HG03558 (cell line): ENCODE results near the gene FLACC1.
A peak's percentile ranks its signal among the peaks of the same experiment; 100 is the strongest.

ENCODE experiments used
- ATAC-seq: cut with Tn5 transposase; IDR thresholded peaks from one replicate; pipeline ENCODE4 v1.9.1; 2021; ENCODE audit warnings: moderate number of reproducible peaks; ENCODE audit not compliant: unreplicated experiment; ENCODE audit errors: extremely low read depth

The FLACC1 gene

DNA sequence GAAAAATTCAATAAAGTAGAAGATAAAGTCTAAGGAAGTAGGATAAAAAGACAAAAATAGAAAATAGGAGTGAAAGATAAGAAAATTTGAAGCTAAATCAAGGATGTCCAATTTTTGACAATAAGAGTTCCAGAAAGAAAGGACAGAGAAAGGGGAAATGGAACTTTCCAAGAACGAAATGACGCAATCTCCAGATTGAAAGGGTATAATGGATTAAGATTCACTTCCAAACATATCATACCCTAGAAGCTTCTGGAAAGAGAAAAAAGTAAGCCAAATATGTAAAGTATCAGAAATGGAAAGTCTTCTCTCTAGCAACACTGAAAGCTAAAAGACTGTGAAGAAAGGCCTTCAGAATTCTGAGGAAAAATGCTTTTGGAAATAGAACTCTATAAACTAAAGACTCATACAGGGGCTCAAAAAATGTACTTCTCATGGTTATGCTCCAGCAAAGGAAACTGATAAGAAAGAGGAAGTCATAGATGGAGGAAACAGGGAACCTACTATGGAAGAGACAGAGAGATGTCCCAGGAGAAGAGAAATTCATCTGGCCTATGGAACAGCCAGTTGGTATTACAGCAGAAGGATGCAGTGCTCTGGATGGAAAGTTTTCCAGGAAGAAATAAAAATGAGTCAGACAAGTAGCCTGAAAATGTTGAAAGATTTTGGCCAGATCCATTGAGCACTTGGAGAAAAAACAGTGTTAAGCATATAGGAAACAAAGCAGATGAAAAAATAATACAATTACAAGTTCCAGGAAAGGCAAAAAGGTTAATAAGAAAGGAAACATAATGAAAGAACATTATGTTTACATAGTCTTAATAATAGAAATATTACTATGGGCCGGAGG, 76.7 kb downstream of the FLACC1 start:
- ATAC-seq, result no peak

DNA sequence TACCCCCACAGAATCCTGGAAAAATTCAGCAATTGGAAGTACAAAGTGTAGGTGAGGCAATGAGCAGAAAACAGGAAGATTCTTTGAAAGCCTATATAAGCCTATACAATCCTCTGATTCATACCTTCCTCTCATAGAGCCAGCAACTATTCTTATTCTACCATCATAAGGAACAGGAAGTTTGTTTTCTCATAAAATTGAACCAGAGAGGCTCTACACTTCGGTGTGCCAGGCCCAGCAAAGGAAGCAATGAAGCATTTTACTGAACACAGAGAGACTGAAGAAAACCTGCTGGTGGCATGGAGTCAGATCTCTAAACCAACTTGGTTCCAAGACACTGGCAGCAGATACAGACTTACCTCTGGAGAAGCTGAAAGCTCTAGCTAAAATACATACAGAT, 78.1 kb downstream of the FLACC1 start:
- ATAC-seq, result no peak

DNA sequence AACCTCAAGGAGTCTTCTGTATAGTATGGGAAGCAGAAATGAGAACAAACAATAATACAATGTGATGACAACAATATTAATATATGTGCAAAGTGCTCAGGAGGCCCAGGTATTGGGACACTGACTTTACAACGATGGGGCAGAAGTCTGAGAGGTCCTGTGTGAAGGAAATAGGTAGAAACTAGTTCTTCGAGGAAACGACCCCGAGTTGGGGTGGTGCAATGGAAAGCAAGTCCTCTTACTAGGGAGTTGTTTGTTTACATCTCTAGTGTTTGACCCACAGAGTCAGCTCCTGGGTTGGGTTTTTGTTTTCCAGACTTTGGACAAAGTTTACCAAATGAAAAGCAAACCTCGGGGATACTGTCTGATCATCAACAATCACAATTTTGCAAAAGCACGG, 80.6 kb downstream of the FLACC1 start:
- ATAC-seq, result no peak

DNA sequence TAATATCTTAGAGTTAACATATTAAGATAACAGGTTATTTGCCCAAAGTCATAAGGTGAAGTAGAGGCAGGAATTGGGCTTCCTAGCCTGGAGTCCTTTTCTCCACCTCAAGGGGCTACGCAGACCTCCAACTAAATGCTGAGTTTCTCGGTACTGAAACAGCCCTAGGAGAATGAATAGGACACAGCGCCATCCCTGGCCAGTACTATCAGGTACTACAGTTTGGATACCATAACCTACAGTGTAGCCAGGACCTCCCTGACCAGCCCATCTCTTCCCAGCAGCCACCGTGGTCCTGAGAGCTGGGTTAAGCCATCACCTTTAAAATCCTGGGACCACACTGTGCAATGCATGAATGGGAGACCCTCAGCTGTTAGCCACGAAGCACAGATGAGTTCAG, 81.2 kb downstream of the FLACC1 start:
- ATAC-seq, result no peak

DNA sequence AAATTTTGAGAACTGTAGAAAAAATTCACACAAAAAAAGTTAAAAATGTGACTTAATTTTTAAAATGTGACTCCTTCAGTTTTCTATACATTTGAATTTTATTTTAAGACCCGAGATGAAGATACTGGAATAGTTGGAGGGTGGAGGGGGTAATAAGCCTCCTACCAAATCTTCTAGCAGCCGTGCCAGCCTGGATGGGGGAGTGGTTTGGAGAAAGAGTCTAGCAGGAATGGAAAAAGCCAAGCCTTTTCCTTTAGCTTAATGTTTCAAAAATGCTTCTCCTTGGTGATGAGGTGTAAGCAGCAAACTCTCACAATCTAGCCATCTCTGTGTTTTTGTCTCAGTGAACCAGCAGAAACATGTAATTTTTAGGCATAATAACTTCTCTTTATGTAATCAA, 82.1 kb downstream of the FLACC1 start:
- ATAC-seq, result no peak

DNA sequence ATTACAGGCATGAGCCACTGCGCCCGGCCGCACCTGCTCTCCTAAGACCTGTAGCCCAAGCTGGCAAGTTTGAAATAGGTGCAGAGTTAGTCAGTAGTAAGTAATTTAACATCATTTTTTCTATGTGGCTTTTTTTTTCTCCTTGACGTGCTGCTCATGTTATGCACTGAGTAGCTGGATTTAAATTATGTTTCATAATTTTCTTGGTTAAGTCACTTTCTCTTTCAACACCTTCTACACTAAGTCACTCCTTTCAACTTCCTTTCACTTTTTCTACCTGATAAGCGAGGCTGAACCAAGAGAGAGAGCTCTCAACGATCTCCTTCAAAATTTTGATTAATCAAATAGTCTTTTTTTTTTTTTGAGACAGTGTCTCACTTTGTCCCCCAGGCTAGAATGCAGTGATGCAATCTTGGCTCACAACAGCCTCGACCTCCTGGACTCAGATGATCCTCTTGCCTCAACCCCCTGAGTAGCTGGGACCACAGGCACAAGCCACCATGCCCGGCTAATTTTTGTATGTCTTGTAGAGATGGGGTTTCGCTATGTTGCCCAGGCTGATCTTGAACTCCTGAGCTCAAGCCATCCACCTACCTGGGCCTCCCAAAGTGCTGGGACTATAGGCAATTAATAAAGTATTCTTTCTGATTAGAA, 83.7 kb downstream of the FLACC1 start:
- ATAC-seq, result no peak

DNA sequence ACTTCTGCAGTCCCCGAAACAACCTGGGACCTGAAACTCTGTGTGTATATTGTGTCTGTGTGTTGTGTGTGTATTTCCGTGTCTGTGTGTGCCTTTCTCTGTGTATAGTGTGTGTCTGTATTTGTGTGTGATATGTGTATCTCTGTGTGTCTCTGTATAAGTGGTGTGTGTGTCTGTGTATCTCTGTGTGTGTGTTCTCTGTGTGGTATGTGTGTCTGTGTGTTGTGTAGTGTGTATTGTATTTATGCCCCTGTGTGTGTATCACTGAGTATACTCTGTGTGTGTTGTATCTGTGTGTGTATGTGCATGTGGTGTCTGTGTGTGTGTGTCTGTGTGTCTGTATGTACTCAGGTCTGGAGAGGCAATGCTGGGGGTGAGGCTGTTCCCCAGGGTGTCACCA, 85.2 kb downstream of the FLACC1 start:
- ATAC-seq, result no peak

DNA sequence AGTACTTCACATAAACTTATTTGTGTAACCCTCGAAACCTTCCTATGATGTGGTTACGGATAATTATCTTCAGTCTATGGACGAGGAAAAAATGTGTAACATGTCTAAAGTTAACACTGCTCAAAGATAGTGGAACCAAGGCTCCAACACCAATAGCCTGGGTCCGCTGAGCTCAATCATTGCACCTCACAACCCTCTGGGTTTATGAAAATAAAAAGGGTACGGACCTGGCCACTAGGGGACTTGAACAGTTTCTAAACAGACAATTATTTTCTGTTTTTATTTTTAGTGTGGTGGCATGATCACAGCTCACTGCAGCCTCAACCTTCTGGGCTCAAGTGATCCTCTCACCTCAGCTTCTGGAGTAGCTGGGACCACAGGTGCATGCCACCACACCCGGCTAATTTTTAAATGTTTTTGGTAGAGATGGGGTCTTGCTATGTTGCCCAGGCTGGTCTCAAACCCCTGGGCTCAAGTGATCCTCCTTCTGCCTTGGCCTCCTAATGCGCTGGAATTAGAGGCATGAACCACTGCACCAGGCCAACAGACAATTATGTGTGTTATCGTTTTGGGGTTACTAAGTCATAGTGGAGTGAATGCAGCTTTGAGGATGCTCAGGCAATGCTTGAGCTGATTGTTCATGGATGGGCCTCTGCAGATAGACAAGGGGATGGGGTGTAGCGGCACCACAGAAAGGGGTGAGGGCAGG, 86.7 kb downstream of the FLACC1 start:
- ATAC-seq, result no peak

DNA sequence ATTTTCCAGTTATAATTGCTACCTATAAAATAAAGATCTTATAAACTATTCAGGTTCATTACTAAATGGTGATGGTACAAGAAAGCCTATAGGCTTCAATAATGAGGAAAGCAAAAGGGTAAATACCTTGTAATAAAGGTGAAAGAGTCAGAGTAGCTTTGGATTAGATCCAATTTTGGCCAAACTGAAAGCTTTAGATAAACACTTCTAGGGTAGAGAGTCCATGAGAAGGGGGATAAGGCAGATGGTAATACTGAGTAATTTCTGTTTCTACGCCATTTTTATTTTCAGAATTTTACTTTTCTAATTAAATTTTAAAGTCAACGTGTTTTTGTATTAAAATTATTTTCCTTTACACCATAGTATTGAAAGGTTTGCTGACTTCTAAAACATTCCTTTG, 87.4 kb downstream of the FLACC1 start:
- no peak for ATAC-seq

DNA sequence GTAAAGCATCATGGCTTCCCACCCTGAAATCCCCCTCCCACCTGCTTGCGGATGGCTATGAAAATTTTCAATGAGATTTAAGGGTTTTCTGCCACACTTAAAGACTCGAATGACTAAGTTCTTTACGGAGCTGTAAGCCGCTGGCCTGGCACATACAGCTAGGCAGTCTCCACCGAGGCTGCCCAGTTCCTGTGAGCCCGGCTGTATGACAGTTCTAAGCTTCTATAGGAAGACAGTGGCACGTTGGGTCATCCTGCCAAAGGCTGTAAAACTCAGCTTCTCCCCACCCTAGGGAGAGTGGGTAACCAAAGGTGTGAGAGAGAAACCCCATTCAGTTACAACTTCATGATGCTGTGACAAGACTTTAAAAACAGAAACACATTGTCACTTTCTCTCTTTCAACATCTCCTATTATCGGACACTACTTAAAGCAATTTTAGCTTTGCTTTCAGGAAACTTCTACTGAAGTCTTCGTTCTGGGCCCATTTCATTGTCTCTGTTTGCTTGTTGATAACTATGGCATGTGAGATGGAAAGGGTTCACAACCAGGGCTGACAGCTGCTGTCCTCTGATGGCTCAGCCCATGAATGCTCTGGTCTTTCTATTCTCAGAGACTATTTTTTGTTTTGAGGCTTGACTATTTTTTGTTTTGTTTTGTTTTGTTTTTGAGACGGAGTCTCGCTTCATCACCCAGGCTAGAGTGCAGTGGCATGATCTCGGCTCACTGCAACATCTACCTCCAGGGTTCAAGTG, 89.7 kb downstream of the FLACC1 start:
- no peak for ATAC-seq

DNA sequence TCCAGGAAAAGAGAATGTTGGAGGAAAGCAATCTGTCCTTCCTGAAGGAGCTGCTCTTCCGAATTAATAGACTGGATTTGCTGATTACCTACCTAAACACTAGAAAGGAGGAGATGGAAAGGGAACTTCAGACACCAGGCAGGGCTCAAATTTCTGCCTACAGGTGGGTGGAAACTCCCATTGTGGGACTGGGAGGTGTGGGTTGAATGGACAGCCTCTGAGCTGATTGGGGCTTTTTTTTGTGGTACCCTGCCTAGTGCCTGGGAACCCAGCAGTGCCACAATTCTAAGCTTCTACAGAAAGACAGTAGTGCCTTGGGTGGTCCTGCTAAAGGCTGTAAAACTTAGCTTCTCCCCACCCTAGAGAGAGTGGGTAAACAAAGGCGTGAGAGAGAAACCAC, 90.5 kb downstream of the FLACC1 start:
- no peak for ATAC-seq

DNA sequence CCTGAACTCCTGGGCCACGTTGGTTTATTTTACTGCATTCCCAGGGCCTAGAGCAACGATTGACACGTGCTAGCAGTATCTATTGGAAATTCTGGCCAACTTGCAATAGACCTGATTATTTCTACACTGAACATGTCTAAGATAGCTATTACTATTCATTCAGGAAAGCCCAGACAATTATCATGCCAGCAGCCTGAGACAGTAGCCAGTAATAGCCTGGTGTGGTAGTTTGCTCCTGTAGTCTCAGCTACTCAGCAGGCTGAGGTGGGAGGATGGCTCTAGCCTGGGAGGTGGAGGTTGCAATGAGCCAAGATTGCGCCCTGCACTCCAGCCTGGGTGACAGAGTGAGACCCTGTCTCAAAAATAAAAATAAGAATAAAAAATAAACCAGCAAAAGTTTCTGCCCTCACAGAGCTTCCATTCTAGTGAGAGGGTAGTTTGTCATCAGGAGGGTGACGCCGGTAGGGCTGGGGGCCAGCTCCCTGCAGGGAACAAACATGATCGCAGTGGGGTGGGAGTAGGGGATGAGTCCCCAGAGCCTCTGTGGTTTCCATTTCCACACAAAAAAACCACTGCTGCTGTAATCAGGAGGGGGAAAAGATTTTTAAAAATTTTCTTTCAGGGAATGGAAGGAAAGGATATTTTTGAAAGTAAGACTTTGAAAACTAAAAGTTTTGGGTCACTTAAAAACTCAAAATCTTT, 92.5 kb downstream of the FLACC1 start:
- ATAC-seq, result no peak

DNA sequence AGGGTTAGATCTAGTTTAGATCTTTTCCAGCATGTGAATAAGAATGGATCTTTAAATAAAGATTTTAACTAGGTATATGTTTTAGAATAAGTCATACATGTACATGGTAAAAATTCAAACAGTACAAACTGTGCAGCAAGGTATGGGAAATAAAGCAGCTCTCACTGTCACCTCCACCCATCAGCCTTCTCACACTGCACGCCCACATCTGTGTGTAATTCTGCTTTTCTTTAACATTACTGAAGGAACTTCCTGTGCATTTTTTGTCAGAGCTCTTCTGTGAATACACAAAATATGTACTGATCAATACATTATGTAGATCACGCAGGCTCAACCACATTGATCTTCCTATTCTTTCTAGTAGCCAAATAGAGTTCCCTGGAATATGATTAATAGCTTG, 93.4 kb downstream of the FLACC1 start:
- ATAC-seq, result no peak

DNA sequence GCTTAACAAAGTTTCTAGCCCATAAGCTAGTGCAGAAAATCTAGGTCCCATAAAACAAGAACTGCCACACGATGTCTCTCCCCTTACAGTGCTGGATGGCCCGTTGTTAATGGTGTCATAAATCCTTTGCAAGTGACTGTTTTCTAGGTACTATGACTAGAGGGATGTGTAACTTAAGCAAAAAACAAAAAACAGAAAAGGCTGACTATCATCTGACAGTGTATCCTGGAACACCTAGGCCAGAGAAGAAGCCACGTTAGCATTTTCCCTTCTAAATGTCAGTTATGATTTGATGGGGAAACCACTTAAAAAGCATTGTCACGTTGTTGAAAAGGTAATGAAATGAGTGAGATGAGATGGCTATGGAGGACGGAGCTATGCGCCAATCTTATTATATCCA, 94.4 kb downstream of the FLACC1 start:
- ATAC-seq, result no peak

DNA sequence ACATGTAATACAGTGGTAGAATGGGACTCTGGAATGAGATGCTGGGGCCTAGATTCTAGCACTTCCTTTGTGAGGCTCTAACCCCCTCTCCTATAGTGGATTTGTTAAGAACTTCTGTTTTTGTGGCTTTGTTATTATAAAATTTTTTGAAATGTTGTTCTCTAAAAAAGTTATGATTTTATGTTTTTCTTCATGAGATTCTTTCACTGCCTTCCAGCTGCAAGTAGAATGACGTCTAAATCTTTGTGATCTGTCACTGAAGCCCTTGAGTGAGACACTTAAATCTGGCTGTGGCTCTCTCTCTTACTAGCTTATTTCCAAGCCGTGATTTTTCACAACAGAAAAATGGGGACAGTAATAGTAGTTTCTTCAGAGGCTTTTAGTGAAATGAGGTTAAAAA, 95.2 kb downstream of the FLACC1 start:
- ATAC-seq, result no peak

DNA sequence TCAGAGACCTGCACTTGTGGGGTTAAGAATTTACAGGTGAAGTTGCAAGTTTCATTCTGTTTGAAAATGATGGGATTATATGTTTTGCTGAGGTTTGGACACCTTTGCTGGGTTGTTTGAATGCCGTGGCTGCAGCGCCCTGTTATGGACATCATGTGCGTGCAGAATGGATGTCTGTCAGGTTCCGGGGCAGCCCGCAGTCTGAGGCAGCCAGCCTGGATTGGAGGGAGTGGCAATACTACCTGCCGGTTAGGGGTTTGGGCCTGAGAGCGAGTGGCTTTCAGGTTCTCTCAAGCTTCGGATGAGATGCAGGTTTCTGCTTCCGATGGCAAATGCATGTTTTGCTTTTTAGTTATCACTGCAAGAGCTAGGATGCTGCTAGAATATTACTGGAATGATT, 95.7 kb downstream of the FLACC1 start:
- no peak for ATAC-seq

DNA sequence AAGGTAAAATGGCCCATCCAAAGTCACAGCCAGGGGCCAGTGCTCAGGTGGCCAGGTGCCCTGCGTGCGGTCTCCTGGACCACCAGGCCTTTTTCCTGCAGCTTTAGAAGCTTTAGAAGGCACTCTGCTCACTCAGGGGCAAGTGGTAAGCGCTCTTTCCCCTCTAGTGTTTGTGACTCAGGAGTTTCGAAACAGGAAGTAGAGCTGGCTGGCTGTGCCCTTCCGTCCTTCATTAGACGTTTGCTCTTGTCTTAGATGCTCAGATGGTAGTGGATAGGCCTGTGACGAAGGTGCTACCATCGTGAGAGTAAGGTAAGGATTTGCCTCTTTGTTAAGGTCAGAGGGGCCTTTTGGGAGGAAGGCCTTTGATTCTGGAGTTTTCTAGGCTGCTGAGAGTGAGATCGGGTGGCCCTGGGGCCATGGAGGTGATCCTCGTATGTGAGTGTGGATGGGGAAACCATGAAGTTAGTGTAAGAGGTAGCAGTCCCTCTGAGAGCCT, 96.8 kb downstream of the FLACC1 start, which contains the start of gene CASP8:
Gene CASP8 (plus strand): TSS at position 235 of the 499 bp plus-strand sequence. CDS start 5,951 bp downstream, outside the sequence.
- peak; percentile 27 for ATAC-seq

DNA sequence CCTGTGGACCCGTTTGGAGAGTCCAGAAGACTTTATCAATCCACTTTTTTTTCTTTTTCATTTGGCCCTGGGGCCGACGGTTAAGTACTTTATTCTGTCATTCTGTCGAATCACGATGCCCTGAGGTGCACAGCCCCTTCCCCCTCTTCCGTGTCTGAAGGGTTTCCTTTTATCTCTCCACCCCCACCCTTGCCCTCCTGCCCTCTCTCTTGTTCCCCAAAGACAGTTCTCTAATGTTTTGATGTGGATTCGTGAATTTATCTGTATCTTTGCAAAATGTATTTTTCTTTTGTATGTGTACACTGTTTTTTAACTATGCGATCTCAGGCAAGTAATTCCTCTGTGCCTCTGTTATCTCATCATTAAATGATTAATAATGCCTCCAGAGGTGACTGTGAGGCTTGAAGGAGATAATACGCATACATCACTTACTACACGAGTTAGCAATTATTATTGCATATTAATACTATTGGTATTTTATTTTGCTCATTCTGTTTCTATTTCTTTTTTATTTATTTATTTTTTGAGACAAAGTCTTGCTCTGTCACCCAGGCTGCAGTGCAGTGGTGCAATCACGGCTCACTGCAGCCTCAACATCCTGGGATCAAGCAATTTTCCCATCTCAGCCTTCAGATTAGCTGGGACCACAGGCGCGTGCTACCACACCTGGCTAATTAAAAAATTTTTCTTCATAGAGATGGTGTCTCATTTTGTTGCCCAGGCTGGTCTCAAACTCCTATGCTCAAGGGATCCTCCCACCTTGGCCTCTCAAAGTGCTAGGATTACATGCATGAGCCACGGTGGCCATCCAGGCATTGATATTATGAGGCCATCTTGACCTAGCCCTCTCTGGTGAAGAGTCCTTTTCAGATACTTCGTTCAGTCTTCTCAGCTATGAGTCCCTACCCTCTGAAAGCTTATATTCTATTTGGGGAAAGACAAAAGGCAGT, 98.2 kb downstream of the FLACC1 start:
- no peak for ATAC-seq
